ENCODE results near the gene WDR6.
"Not testable (repeated sequence)": the region's sequence is repeated elsewhere in the genome, so short reads cannot be mapped to it uniquely, and the experiment has no call there.

WDR6 gene

DNA sequence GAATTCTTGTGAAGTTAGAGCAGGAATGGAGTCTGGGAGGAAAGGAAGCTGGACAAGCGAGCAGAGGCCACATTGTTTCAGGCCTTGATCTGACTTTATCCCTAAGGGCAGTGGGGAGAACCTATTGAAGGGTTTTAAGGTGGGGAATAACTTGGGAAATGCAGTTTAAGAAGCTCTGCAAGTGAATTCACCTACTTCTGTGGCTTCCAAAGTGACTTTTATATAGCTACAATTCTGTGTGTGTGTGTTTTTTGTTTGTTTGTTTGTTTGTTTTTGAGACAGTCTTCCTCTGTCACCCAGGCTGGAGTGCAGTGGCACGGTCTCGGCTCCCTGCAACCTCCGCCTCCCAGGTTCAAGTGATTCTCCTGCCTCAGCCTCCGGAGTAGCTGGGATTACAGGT lies 1.4 kb downstream of the WDR6 start:
- H3K4me3 ChIP-seq (ENCODE audit: low read depth, low read length), result peak overlapping the region; percentile 87
- H3K9ac ChIP-seq (ENCODE audit: low read depth, low read length); H3K9me3 ChIP-seq (ENCODE audit: control insufficient read depth, insufficient read depth, low read length); H3K4me1 ChIP-seq (ENCODE audit: control insufficient read depth, insufficient read depth, low read length); H3K36me3 ChIP-seq (ENCODE audit: control insufficient read depth, insufficient read depth, low read length); H3K27me3 ChIP-seq (ENCODE audit: control insufficient read depth, insufficient read depth, low read length): not testable (repeated sequence)

DNA sequence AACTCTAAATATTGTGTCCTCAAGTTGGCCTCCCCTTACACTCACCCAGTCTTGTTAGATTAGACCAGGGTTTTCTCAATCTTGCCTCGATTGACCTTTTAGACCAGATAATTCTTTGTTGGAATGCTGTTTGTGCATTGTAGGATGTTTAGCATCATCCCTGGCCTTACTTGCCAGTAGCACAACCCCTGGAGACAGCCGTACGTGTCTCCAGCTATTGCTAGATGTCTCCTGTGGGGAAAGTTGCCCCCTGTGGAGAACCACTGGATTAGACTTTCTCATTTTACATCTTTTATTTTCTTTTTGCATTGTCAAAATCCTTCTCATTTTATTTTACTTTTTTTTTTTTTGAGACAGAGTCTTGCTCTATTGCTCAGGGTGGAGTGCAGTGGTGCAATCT lies 2.2 kb downstream of the WDR6 start:
- Histone ChIP-seq H3K27me3 (ENCODE audit: control insufficient read depth, insufficient read depth, low read length) (no peaks in the 10 kb centered on the region), H3K4me1 (ENCODE audit: control insufficient read depth, insufficient read depth, low read length) (peaks cover 7% of the 10 kb centered on the region), H3K9ac (ENCODE audit: low read depth, low read length) (no peak overlapping the region), H3K4me3 (ENCODE audit: low read depth, low read length) (no peak overlapping the region), H3K36me3 (ENCODE audit: control insufficient read depth, insufficient read depth, low read length) (peaks cover 6% of the 10 kb centered on the region), H3K9me3 (ENCODE audit: control insufficient read depth, insufficient read depth, low read length) (no peaks in the 10 kb centered on the region)

DNA sequence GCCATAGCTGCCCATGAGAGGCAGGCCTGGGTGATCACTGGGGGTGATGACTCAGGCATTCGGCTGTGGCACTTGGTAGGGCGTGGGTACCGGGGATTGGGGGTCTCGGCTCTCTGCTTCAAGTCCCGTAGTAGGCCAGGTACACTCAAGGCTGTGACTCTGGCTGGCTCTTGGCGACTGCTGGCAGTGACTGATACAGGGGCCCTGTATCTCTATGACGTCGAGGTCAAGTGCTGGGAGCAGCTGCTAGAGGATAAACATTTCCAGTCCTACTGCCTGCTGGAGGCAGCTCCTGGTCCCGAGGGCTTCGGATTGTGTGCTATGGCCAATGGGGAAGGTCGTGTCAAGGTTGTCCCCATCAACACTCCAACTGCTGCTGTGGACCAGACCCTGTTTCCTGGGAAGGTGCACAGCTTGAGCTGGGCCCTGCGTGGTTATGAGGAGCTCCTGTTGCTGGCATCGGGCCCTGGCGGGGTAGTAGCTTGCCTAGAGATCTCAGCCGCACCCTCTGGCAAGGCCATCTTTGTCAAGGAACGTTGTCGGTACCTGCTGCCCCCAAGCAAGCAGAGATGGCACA lies 5.3 kb downstream of the WDR6 start:
- H3K36me3 ChIP-seq (ENCODE audit: control insufficient read depth, insufficient read depth, low read length), result peaks cover 23% of the 10 kb centered on the region
- no peak overlapping the region for H3K9ac ChIP-seq (ENCODE audit: low read depth, low read length)
- no peak overlapping the region for H3K4me3 ChIP-seq (ENCODE audit: low read depth, low read length)

DNA sequence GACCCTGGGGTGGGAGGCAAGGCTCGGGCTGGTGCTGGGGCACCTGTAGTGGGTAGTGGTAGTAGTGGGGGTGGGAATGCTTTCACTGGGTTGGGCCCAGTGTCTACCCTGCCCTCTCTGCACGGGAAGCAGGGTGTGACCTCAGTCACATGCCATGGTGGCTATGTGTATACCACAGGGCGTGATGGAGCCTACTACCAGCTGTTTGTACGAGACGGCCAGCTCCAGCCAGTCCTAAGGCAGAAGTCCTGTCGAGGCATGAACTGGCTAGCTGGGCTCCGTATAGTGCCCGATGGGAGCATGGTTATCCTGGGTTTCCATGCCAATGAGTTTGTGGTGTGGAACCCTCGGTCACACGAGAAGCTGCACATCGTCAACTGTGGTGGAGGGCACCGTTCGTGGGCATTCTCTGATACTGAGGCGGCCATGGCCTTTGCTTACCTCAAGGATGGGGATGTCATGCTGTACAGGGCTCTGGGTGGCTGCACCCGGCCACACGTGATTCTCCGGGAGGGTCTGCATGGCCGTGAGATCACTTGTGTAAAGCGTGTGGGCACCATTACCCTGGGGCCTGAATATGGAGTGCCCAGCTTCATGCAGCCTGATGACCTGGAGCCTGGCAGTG lies 6.0 kb downstream of the WDR6 start:
- Histone ChIP-seq H3K4me3 (ENCODE audit: low read depth, low read length) (no peak overlapping the region), H3K27me3 (ENCODE audit: control insufficient read depth, insufficient read depth, low read length) (no peaks in the 10 kb centered on the region), H3K9me3 (ENCODE audit: control insufficient read depth, insufficient read depth, low read length) (no peaks in the 10 kb centered on the region), H3K4me1 (ENCODE audit: control insufficient read depth, insufficient read depth, low read length) (peaks cover 10% of the 10 kb centered on the region), H3K9ac (ENCODE audit: low read depth, low read length) (no peak overlapping the region), H3K36me3 (ENCODE audit: control insufficient read depth, insufficient read depth, low read length) (peaks cover 23% of the 10 kb centered on the region)

More for the DNA sequence above, 5.3 kb downstream of the WDR6 start:
- Histone ChIP-seq H3K27me3 (ENCODE audit: control insufficient read depth, insufficient read depth, low read length) (no peaks in the 10 kb centered on the region), H3K9me3 (ENCODE audit: control insufficient read depth, insufficient read depth, low read length) (no peaks in the 10 kb centered on the region), H3K4me1 (ENCODE audit: control insufficient read depth, insufficient read depth, low read length) (peaks cover 12% of the 10 kb centered on the region)

DNA sequence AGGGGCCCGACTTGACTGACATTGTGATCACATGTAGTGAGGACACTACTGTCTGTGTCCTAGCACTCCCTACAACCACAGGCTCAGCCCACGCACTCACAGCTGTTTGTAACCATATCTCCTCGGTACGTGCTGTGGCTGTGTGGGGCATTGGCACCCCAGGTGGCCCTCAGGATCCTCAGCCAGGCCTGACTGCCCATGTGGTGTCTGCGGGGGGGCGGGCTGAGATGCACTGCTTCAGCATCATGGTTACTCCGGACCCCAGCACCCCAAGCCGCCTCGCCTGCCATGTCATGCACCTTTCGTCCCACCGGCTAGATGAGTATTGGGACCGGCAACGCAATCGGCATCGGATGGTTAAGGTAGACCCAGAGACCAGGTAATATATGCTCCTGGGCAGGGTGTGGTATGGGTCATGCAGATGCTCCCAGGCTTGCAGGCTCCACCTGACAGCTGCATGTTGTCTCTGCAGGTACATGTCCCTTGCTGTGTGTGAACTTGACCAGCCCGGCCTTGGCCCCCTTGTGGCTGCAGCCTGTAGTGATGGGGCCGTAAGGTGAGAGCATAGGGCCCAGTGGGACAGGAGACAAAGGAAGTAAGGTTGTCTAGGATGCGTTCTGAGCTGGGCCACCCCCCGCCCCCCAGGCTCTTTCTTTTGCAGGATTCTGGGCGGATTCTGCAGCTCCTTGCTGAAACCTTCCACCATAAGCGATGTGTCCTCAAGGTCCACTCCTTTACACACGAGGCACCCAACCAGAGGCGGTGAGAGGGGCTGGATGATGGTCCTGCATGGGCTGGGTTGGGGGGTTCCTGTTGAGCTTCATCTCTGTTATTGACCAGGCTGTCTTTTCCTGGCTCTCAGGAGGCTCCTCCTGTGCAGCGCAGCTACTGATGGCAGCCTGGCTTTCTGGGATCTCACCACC lies 6.8 kb downstream of the WDR6 start:
- no peak overlapping the region for H3K9ac ChIP-seq (ENCODE audit: low read depth, low read length)
- peaks cover 23% of the 10 kb centered on the region for H3K36me3 ChIP-seq (ENCODE audit: control insufficient read depth, insufficient read depth, low read length)
- no peaks in the 10 kb centered on the region for H3K9me3 ChIP-seq (ENCODE audit: control insufficient read depth, insufficient read depth, low read length)
- H3K27me3 ChIP-seq (ENCODE audit: control insufficient read depth, insufficient read depth, low read length), result no peaks in the 10 kb centered on the region
- H3K4me3 ChIP-seq (ENCODE audit: low read depth, low read length), result no peak overlapping the region
- H3K4me1 ChIP-seq (ENCODE audit: control insufficient read depth, insufficient read depth, low read length), result peaks cover 8% of the 10 kb centered on the region

DNA sequence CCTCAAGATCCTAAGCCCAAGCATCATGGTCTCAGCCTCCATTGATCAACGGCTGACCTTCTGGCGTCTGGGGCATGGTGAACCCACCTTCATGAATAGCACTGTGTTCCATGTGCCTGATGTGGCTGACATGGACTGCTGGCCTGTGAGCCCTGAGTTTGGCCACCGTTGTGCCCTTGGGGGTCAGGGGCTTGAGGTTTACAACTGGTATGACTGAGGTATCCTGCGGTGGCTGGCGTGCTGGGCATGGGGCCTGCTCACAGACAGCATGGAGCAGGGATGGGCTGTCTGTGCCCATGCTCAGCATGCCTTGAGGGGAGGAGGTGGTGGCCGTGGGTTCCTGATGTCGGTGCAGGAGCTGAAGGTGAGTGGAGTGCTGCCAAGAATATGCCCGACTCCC lies 7.9 kb downstream of the WDR6 start:
- Histone ChIP-seq H3K9ac (ENCODE audit: low read depth, low read length) (no peak overlapping the region), H3K36me3 (ENCODE audit: control insufficient read depth, insufficient read depth, low read length) (peaks cover 23% of the 10 kb centered on the region), H3K9me3 (ENCODE audit: control insufficient read depth, insufficient read depth, low read length) (no peaks in the 10 kb centered on the region), H3K27me3 (ENCODE audit: control insufficient read depth, insufficient read depth, low read length) (no peaks in the 10 kb centered on the region), H3K4me1 (ENCODE audit: control insufficient read depth, insufficient read depth, low read length) (peaks cover 9% of the 10 kb centered on the region), H3K4me3 (ENCODE audit: low read depth, low read length) (no peak overlapping the region)

DNA sequence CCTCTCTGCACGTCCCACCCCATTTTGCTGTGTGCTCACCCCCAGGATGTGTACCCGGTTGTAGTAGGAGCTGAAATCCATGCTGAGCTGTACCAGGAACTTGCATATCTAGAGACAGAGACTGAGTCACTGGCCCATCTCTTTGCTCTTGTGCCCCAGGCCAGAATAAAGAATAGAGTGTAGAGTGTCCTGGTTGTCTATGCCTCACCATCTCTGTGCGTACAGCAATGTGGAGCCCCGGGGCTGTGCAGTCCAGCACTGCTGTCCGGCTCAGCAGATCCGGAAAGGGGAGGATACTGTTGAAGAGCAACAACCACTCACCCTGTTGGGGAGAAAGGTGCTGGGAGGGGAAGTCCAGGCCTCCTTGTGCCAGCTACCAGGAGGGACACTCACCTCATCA lies 8.6 kb downstream of the WDR6 start:
- Histone ChIP-seq H3K36me3 (ENCODE audit: control insufficient read depth, insufficient read depth, low read length) (peaks cover 23% of the 10 kb centered on the region), H3K9me3 (ENCODE audit: control insufficient read depth, insufficient read depth, low read length) (no peaks in the 10 kb centered on the region), H3K9ac (ENCODE audit: low read depth, low read length) (no peak overlapping the region), H3K4me3 (ENCODE audit: low read depth, low read length) (no peak overlapping the region), H3K27me3 (ENCODE audit: control insufficient read depth, insufficient read depth, low read length) (no peaks in the 10 kb centered on the region), H3K4me1 (ENCODE audit: control insufficient read depth, insufficient read depth, low read length) (peaks cover 11% of the 10 kb centered on the region)

DNA sequence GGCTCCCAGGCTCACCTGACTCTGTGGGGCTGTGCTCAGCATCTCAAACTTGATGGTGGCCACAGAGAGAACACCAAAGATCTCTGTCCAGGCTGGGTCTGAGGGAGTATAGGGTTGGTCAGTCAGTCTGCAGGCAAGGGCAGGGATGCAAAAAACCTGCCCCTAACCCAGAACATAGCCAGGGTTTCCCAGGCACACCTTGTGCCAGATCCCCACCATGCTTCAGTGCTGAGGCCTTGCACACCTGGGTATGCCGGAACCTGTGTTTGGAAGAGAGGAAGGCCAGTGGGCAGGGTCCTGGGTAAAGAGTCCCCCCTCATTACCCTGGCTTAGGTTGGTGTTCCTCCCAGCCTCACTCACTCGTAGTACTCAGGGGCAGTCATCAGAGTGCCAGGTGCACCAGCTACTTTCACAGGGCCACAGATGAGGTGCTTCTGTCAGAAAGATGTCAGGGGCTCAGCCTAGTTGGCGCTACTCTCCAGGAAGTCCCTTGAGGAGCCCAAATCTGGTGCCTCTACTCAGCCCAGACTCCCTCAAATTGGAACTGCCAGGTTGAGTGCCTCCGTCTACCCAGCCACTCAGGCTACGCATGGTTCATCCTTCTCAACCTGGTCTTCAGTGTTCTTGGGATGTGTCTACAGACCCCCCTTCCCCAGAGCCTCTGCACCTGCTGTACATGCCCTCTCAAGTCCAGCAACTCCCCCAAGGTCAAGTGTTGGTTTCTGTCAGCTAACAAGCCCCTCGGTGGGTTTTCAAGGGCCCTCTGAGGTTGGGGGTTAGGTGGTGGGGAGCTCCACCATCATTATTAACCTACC lies 9.4 kb downstream of the WDR6 start:
- no peak overlapping the region for H3K4me3 ChIP-seq (ENCODE audit: low read depth, low read length)
- peaks cover 21% of the 10 kb centered on the region for H3K36me3 ChIP-seq (ENCODE audit: control insufficient read depth, insufficient read depth, low read length)
- H3K27me3 ChIP-seq (ENCODE audit: control insufficient read depth, insufficient read depth, low read length), result no peaks in the 10 kb centered on the region
- H3K9ac ChIP-seq (ENCODE audit: low read depth, low read length), result no peak overlapping the region
- peaks cover 11% of the 10 kb centered on the region for H3K4me1 ChIP-seq (ENCODE audit: control insufficient read depth, insufficient read depth, low read length)
- H3K9me3 ChIP-seq (ENCODE audit: control insufficient read depth, insufficient read depth, low read length), result no peaks in the 10 kb centered on the region

DNA sequence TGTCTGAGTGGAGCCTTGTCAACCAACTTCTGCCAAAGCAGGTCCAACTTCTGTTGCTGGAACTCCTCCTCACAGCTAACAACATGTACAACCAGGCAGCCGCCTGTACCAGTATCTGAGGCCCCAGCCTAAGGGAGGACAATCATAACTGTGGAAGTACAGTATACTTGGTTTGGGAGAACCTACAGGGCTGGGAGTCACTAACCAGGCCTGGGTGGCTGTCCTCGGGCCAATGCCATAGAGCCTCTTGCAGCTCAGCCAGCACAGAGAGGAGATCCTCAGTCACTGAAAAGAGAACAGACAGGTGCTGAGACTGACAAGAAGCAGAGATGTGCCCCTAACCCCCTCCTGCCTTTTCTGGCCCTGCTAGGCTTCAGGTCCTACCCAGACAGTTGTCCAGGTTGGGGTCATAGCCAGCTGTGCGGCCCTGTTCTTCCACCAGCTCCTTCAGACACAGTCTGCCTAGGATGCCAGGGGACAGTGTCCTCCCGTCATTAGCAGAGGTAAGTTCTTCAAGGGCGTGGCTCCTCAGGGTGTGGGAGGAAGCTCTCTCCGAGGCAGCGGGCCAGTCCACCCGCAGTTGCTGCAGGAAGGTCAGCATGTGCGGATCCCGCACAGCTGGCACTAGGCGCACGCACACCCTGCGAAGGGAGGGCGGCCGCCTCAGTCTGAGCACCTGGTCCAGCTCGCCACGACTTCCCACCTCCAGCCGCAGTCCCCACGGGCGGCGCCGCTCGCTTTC lies 10.2 kb downstream of the WDR6 start:
- no peaks in the 10 kb centered on the region for H3K9me3 ChIP-seq (ENCODE audit: control insufficient read depth, insufficient read depth, low read length)
- peaks cover 11% of the 10 kb centered on the region for H3K4me1 ChIP-seq (ENCODE audit: control insufficient read depth, insufficient read depth, low read length)
- H3K36me3 ChIP-seq (ENCODE audit: control insufficient read depth, insufficient read depth, low read length), result peaks cover 19% of the 10 kb centered on the region
- peak overlapping the region; percentile 77 for H3K4me3 ChIP-seq (ENCODE audit: low read depth, low read length)
- peak overlapping the region; percentile 54 for H3K9ac ChIP-seq (ENCODE audit: low read depth, low read length)
- H3K27me3 ChIP-seq (ENCODE audit: control insufficient read depth, insufficient read depth, low read length), result no peaks in the 10 kb centered on the region

DNA sequence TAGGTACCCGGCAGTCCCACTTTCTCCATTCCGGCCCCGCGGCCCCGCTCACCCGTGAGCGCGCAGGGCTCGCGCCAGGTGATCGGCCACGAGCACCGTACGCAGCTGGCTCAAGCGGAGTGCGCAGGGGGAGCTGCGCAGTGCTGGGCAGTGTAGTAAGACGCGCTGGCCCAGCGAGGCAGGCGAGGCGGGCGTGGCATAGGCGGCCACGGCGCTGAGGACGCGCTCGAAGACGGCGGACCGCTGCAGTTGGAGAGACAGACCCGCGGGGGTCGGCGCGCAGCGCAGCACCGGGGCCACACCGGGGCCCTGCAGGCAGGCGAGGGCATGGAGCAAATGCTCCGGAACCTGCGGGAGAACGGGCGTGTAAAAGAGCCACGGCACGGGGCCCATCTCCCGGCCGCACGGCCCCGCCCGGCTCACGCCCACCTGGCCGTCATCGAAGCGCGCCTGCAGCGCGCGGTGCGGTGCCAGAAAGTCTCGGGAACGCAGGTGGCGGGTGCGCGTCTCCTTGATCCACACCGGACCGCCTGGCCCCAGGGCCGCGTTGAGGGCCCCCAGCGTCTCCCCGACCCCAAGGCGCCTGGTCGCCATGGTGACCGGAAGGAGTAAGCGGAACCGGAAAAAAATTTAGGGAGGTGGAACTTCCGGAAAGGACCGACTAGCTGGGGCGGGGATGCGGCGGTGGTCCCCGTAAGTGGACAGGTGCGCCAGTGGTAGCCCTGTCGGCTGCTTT lies 10.9 kb downstream of the WDR6 start, which contains the start of gene DALRD3:
Gene DALRD3, minus strand, starts transcription at position 610 of the 736 bp plus-strand sequence. Its CDS starts 16 bp downstream, at position 594.
- no peaks in the 10 kb centered on the region for H3K9me3 ChIP-seq (ENCODE audit: control insufficient read depth, insufficient read depth, low read length)
- H3K9ac ChIP-seq (ENCODE audit: low read depth, low read length), result peak within 1 kb of the TSS; percentile 54
- peaks cover 15% of the 10 kb centered on the region for H3K4me1 ChIP-seq (ENCODE audit: control insufficient read depth, insufficient read depth, low read length)
- H3K27me3 ChIP-seq (ENCODE audit: control insufficient read depth, insufficient read depth, low read length), result no peaks in the 10 kb centered on the region
- peaks cover 19% of the 10 kb centered on the region for H3K36me3 ChIP-seq (ENCODE audit: control insufficient read depth, insufficient read depth, low read length)
- peak within 1 kb of the TSS; percentile 77 for H3K4me3 ChIP-seq (ENCODE audit: low read depth, low read length)

Data from iPS-15b (cell line).